GM18520 (cell line): ENCODE data around the gene CNTNAP1.
A peak's percentile ranks its signal among the peaks of the same experiment; 100 is the strongest.
"Not testable (repeated sequence)": the region's sequence is repeated elsewhere in the genome, so short reads cannot be mapped to it uniquely, and the experiment has no call there.

ENCODE experiments used
- ATAC-seq: cut with Tn5 transposase; IDR thresholded peaks from one replicate; pipeline ENCODE4 v1.9.1; 2021; ENCODE audit not compliant: unreplicated experiment

Gene CNTNAP1

DNA sequence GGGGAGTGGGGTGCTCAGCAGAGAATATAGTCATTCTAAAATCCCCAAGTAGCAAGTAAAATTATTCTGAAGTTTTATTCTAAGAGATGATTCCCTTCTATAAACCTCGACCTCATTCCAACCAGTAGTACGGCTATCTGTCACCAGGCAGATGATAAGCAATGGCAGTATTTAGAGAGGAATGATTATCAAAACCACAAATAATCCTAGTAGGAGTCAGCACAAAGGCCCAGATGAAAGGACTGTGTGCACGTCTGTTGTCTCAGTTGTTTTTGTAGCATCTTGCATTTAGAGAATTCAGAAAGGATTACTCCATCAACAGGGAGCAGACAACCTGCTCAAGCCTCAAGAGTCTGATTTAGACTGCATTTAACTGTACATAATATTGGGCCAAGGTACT, 41.3 kb downstream of the CNTNAP1 start:
- ATAC-seq, result no peak

DNA sequence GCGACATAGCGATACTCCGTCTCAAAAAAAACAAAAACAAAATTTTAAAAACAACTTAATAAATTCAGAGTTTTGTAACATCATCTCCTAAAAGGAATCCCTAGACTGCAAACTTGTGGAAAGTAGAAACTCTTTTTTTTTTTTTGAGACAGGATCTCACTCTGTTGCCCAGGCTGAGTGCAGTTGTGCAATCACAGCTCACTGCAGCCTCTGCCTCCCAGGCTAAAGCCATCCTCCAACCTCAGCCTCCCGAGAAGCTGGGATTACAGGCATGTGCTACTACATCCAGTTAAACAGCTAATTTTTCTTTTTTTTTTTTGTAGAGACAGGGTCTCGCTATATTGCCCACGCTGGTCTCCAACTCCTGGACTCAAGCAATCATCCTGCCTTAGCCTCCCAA, 42.8 kb downstream of the CNTNAP1 start:
- no peak for ATAC-seq

DNA sequence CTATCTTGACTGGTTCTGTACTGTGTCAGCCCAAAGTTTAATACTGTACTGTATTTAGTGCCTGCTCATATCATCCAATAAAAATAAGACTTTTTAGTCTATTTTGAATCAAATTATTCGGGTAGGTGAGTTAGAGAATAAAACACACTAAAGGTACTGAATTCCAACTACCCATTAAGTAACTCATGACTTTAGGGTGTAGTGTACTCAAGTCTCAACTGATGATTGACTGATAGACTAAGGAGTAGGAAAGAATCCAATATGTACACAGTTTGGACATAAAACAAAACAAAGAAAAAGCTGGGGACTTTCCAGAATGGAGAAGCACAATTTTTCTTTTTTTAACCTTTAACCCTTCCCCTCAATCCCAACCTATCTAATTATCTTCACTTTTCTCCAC, 58.4 kb downstream of the CNTNAP1 start:
- ATAC-seq, result no peak

DNA sequence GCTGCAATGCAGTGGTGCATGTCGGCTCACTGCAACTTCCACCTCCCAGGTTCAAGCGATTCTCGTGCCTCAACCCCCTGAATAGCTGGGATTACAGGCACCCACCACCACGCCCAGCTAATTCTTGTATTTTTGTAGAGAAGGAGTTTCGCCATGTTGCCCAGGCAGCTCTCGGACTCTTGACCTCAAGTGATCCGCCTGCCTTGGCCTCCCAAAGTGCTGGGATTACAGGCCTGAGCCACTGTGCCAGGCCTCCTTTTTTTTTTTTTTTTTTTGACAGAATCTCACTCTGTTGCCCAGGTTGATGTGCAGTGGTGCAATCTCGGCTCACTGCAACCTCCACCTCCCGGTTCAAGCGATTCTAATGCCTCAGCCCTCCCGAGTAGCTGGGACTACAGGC, 60.6 kb downstream of the CNTNAP1 start:
- not testable (repeated sequence) for ATAC-seq

DNA sequence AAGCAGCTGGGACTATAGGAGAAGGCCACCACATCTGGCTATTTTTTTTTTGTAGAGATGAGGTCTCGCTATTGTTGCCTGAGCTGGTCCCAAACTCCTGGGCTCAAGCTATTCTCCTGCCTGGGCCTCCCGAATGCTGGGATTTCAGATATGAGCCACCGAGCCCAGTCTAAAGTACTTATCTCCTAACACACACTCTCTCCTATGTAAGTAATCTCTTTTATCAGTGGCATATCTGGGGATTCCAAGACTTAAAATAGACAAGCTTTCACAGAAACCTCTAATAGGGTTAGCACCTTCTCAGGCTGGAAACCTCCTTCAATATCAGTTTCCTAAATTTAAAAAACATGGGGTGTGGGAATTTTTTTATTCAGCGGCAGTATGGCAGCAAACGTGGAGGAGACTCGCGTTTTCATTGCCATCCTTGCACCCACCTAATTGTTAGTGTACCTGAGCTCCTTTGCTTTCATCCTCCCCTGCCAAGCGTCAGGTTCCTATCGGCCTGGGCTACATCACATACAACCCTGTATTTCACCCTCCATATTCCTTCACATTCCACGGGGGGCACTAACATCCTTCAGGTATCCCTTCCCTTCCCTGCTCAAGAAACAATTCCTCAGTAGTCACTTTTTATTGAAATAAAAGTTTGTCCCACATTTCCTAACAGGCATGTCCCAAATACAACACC, 61.4 kb downstream of the CNTNAP1 start:
- no peak for ATAC-seq

DNA sequence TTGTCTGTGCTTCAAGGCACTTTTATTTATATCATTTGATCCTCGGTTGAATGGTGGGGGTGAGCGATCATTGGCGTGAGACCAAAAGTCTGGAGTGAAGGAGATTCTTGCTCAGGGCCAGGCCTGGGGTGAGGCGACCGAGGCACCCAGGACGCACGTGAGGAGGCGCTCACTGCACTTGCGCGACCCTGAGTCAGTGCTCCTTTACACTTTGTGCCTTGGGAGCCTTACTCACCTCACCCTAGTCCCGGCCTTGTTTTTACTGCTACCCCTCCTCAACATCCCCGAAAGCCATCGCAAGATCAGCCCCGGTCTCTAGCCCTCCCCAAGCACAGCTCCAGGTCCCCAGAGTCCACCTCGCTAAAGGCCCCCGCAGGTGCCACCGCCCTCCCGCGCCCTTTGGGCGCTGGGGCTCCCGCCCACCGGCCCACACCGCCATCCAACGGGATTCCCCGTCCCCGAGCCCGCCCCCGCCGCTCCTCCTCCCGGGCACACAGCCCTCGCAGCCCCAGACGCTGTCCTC, 62.0 kb downstream of the CNTNAP1 start:
- ATAC-seq, result peak; percentile 22

DNA sequence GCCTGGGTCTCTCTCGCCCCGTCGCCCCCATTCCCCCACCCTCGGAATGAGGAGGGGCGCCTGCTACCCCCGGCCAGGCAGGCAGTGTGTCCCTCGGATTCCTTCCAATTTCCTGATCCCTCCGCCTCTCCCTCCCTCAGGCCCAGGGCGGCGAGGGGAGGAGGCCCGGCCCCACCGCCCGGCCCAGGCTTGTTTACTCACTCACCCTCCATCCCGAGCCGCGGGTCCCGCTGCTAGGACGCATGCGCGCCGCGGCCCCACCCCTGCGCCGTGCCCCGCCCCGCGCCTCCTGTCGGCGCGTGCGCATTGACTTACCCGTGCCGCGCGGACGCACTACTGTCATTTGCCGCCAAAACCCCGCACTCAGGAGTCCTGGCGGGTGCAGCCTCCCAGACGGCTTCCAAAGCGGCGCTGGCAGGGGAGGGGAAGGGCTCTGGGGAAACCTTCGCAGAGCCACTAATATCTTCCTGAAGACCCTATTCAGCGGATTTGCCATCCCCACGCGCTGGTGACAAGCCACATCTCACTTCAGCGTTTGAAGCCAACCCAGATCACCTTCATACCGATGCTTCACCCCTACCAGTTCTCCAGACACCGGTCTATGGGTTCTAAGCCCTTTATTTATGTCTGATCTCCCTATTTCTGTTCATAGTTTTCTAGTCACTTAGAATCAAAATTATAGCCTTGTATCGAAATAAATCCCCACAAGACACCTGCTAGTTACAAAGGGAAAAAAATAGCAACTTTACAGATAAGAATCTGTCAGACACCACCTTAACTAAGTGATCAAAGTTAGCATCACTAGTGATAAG, 62.7 kb downstream of the CNTNAP1 start, which contains the start of gene EZH1:
Gene EZH1, minus strand, starts transcription at position 235 of the 812 bp plus-strand sequence. CDS start 16,099 bp downstream, outside the sequence.
- ATAC-seq, result peak; percentile 88

DNA sequence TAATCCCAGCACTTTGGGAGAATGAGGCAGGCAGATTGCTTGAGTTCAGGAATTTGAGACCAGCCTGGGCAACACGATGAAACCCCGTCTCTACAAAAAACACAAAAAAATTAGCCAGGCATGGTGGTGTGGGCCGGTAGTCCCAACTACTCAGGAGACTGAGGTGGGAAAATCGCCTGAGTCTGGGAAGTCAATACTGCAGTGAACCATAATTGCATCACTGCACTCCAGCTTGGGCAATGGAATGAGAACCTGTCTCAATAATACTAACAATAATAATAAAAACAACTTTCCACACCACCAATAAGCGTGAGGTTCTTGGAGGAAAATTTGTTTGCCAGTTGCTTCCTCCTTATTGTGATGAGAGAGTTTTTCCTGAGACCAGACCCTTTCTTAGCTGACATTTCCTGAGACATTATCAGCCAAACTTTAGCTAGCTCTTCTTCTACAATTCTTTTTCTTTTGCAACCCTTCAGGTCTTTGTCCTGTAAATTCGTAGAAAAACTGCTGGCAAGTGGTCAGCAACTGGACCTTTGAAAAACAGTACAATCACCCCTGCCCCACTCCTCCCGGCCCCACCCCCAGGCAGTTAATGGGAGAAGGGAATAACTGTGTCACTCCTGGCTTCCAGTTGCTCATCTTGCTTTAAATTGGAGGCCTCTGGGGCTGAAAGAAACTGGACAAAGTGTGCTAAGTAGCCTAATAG, 66.0 kb downstream of the CNTNAP1 start:
- ATAC-seq, result no peak

DNA sequence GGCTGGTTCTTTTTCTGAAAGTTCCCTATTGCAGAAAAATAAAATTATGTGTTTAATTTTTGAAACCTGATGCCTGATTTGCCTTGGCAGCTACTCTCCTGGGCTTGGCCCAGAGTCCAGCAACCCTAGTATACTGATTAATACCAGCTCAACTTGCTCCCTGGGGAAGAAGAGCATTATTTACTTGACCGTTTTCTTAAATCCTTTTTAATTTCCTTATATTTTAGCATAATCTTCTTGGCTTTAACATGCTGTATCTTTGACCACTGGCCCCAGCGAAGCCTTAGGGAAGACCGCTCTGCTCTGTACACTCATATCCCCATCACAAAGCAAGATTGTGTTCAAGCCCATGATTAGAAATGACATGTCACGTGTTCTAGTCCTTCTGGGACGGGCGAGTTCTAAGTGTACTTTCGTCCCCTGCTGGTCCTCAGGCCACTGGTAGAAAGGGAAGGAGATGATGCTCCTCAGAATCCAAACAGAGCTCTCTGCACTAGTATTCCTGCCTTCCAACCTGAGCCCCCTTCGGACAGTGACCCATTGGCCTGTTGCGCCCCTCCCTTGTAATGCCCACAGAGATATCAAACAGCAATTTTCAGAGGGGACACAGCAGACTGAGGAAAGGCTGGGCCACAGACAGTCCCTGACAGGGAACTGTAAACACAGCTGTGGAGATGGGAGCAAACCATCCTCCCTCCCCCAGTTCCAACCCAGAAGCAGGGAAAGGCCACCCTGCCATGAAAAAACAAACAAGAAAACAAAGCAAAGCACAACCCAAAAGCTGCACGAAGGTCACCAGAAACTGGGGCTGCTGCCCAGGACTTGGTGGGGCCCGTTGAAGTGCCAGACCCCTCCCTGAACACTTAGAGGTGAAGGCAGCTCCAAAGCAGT, 66.8 kb downstream of the CNTNAP1 start:
- ATAC-seq, result no peak
